ENCODE measurements around the gene SYNE1.

- TF ChIP-seq YY1 (IDR thresholded peaks at IDR 0.05; ENCODE audit: low read depth, low read length) (no peak), POLR2A (IDR thresholded peaks at IDR 0.05; ENCODE audit: control extremely low read depth in 1 of 2, low read depth in 2 of 2, low read length in 2 of 2) (no peak), SUZ12 (IDR thresholded peaks at IDR 0.05; ENCODE audit: low read length) (no peak), CTCF (IDR thresholded peaks at IDR 0.05; ENCODE audit: control extremely low read depth in 1 of 3, insufficient read depth in 1 of 3, low read depth in 1 of 3, low read length in 3 of 3) (no peak)
Observed at GRCh38 chr6:152293404-152293803, 343.8 kb downstream of the SYNE1 start.

All from H1 (cell line).